Gastrocnemius medialis (tissue), 4 donors: ENCODE measurements around the gene URB2. TPM values are rescaled to one million over a fixed set of nuclear protein-coding genes. Genes with fewer than 3 reads are reported as not detected.

Experiments used
- ATAC-seq, 2 donors: fragments of 150-250 bp; one replicate each; pipeline ENCODE4 v1.9.1; 2016
- DNase-seq, 2 donors: peaks; one replicate each; pipeline ENCODE4 v3.0.0-alpha.2; 2019
- H3K27ac ChIP-seq, 4 donors: fragments of 200-600 bp; sonication (generic); 1 replicate in 1 of 4; 2 replicates in 3 of 4; pipeline ENCODE4 v1.5.1; 2016 to 2018; ENCODE audit warnings: mild to moderate bottlenecking in 2 of 4, moderate library complexity in 1 of 4
- H3K27me3 ChIP-seq, 3 donors: fragments of 200-600 bp; sonication (generic) in 2 of 3; 1 replicate in 1 of 3; 2 replicates in 2 of 3; pipeline versions ENCODE4 v1.5.1 to v1.6.0; 2016 to 2019; ENCODE audit warnings: mild to moderate bottlenecking in 1 of 3, moderate library complexity in 1 of 3
- H3K36me3 ChIP-seq, 2 donors: fragments of 200-600 bp; sonication (generic) in 1 of 2; one replicate each; pipeline ENCODE4 v1.5.1; 2017 to 2018
- H3K4me1 ChIP-seq, 2 donors: fragments of 200-600 bp; sonication (generic) in 1 of 2; one replicate each; pipeline ENCODE4 v1.5.1; 2016 to 2017; ENCODE audit warnings: mild to moderate bottlenecking in 2 of 2
- H3K4me3 ChIP-seq, 4 donors: fragments of 200-600 bp; sonication (generic) in 3 of 4; 1 replicate in 1 of 4; 2 replicates in 3 of 4; pipeline ENCODE4 v1.5.1; 2016 to 2019; ENCODE audit warnings: mild to moderate bottlenecking in 2 of 4
- H3K9me3 ChIP-seq, 3 donors: fragments of 200-600 bp; sonication (generic) in 2 of 3; 1 replicate in 1 of 3; 2 replicates in 2 of 3; pipeline ENCODE4 v1.5.1; 2016 to 2019
- POLR2A ChIP-seq, 2 donors: fragments of 450-650 bp; IDR thresholded peaks; one replicate each; pipeline ENCODE4 v1.6.1; 2017; ENCODE audit warnings: antibody characterized with exemption in 2 of 2, mild to moderate bottlenecking in 2 of 2, moderate library complexity in 2 of 2
- in situ Hi-C, 4 donors: fragments of 200-750 bp; cut with MboI; loops; one replicate each; pipeline versions ENCODE4 v1.15.0 to v1.8.0; 2017; ENCODE audit warnings: low sequenced_read_pairs in 4 of 4
- intact Hi-C: fragments of 100-400 bp; cut with DNase I; formaldehyde crosslinking; loops from one replicate; pipeline ENCODE4 v1.15.1; 2023; ENCODE audit warnings: low total_unique reads
- total RNA-seq, 4 donors: library from RNA; depleted of rRNA; stranded (reverse); fragments of >200 nt; gene quantifications; one replicate each; pipeline versions ENCODE4 v1.1.0 to v1.2.3, GENCODE V29; 2016
- TF ChIP-seq, protein P1 (sequence below), 5 experiments: fragments of 450-650 bp in 3 of 5; fragments of 200-600 bp in 2 of 5; sonication (generic) in 2 of 5; IDR thresholded peaks in 4 of 5; conservative IDR thresholded peaks in 1 of 5; 1 replicate in 4 of 5; 2 replicates in 1 of 5; pipeline ENCODE4 v1.5.1; 2016 to 2019; ENCODE audit warnings: antibody characterized with exemption in 5 of 5, mild to moderate bottlenecking in 3 of 5, moderate library complexity in 3 of 5

Gene URB2
- total RNA-seq, 4 donors from 2014 or later: 9.9 to 20.6 (median 13.4) TPM

GRCh38 chr1:229623225-229623624 lies 2.8 kb upstream of the URB2 start:
- in situ Hi-C loops (loop anchor here in 2 of 4 donors (10.0 kb wide), 1 partner anchor 58 kb away; no protein-coding TSS in a partner anchor), intact Hi-C loops (loop anchor here (10.0 kb wide), 2 partner anchors 1538 to 1678 kb away; partner anchors contain the start of genes ARF1 and WNT9A)
- TF ChIP-seq, protein P1, sequence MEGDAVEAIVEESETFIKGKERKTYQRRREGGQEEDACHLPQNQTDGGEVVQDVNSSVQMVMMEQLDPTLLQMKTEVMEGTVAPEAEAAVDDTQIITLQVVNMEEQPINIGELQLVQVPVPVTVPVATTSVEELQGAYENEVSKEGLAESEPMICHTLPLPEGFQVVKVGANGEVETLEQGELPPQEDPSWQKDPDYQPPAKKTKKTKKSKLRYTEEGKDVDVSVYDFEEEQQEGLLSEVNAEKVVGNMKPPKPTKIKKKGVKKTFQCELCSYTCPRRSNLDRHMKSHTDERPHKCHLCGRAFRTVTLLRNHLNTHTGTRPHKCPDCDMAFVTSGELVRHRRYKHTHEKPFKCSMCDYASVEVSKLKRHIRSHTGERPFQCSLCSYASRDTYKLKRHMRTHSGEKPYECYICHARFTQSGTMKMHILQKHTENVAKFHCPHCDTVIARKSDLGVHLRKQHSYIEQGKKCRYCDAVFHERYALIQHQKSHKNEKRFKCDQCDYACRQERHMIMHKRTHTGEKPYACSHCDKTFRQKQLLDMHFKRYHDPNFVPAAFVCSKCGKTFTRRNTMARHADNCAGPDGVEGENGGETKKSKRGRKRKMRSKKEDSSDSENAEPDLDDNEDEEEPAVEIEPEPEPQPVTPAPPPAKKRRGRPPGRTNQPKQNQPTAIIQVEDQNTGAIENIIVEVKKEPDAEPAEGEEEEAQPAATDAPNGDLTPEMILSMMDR (IDR thresholded peaks at IDR 0.05 in 4 of 5, conservative IDR thresholded peaks at IDR 0.05 in 1 of 5): no peak
- TF ChIP-seq POLR2A (IDR thresholded peaks at IDR 0.05): no peak
- DNase-seq: no peak
- Histone ChIP-seq H3K36me3 (no peaks in the 10 kb centered on the region), H3K4me3 (peak overlapping the region in 1 of 4 donors; percentile 96), H3K4me1 (peaks cover 61 to 66% of the 10 kb centered on the region in 2 donors), H3K27ac (peak overlapping the region in 3 of 4 donors; percentile 92 to 99 (median 95)), H3K9me3 (no peaks in the 10 kb centered on the region), H3K27me3 (no peaks in the 10 kb centered on the region)
- ATAC-seq: no peak

DNA sequence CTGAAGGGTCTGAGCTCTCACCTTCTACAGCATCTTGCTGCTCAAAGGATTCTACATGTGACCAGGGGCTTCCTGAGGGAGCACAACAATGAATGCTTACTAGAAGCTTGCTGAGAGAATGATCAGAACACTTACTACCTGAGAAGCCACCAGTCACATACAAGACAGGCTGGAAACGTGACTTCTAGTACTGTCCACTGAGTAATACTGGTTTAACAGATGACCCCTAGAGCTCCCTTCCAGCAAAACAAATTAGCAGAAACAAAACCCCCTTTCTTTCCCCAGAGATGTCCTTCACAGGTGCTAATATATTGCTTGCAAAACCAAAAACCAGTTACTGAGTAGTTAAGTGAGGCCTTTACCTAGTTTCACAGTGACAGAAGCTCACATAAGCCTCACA lies 2.2 kb upstream of the URB2 start:
- Histone ChIP-seq H3K27ac (peak overlapping the region; percentile 92 to 99 (median 96)), H3K27me3 (no peaks in the 10 kb centered on the region), H3K36me3 (no peaks in the 10 kb centered on the region), H3K4me3 (peak overlapping the region in 3 of 4 donors; percentile 82 to 96 (median 87)), H3K4me1 (peaks cover 61 to 66% of the 10 kb centered on the region in 2 donors), H3K9me3 (no peaks in the 10 kb centered on the region)
- TF ChIP-seq POLR2A (IDR thresholded peaks at IDR 0.05): no peak
- TF ChIP-seq, protein P1 (IDR thresholded peaks at IDR 0.05 in 4 of 5, conservative IDR thresholded peaks at IDR 0.05 in 1 of 5): no peak
- in situ Hi-C loops: loop anchor here in 2 of 4 donors (10.0 kb wide), 1 partner anchor 59 kb away; no protein-coding TSS in a partner anchor
- intact Hi-C loops: loop anchor here (10.0 kb wide), 2 partner anchors 1539 to 1679 kb away; partner anchors contain the start of genes ARF1 and WNT9A
- DNase-seq: no peak
- no peak for ATAC-seq

GRCh38 chr1:229624521-229625070 lies 1.5 kb upstream of the URB2 start:
- peak; percentile 68 to 72 for ATAC-seq
- DNase-seq: peak; percentile 58 to 68
- Histone ChIP-seq H3K9me3 (no peaks in the 10 kb centered on the region), H3K36me3 (no peaks in the 10 kb centered on the region), H3K4me1 (peaks cover 61 to 64% of the 10 kb centered on the region in 2 donors), H3K27me3 (no peaks in the 10 kb centered on the region), H3K4me3 (peak overlapping the region; percentile 82 to 96 (median 88)), H3K27ac (peak overlapping the region; percentile 92 to 99 (median 96))
- in situ Hi-C loops (loop anchor here in 3 of 4 donors (5.0 to 10.0 kb wide), 2 partner anchors 60 to 62 kb away; no protein-coding TSS in a partner anchor), intact Hi-C loops (loop anchor here (10.0 kb wide), 2 partner anchors 1540 to 1680 kb away; partner anchors contain the start of genes ARF1 and WNT9A)
- TF ChIP-seq, protein P1 (IDR thresholded peaks at IDR 0.05 in 4 of 5, conservative IDR thresholded peaks at IDR 0.05 in 1 of 5): no peak
- no peak for TF ChIP-seq POLR2A (IDR thresholded peaks at IDR 0.05)

GRCh38 chr1:229625071-229625914 lies 754 bp upstream of the URB2 start:
- in situ Hi-C loops: loop anchor here in 3 of 4 donors (5.0 to 10.0 kb wide), 2 partner anchors 60 to 63 kb away; no protein-coding TSS in a partner anchor
- peak; percentile 27 to 30 for DNase-seq
- intact Hi-C loops: loop anchor here (10.0 kb wide), 2 partner anchors 1540 to 1680 kb away; partner anchors contain the start of genes ARF1 and WNT9A
- Histone ChIP-seq H3K36me3 (no peaks in the 10 kb centered on the region), H3K27me3 (no peaks in the 10 kb centered on the region), H3K9me3 (no peaks in the 10 kb centered on the region), H3K4me3 (peak overlapping the region; percentile 82 to 100 (median 94)), H3K4me1 (peaks cover 56 to 57% of the 10 kb centered on the region in 2 donors), H3K27ac (peak overlapping the region; percentile 92 to 99 (median 96))
- peak; percentile 46 to 47 for ATAC-seq
- TF ChIP-seq POLR2A (IDR thresholded peaks at IDR 0.05): no peak
- TF ChIP-seq, protein P1 (IDR thresholded peaks at IDR 0.05 in 4 of 5, conservative IDR thresholded peaks at IDR 0.05 in 1 of 5): no peak
